WTC11 (cell line): ENCODE data around the gene ATG7. TPM values are rescaled to one million over a fixed set of nuclear protein-coding genes. Genes with fewer than 3 reads are reported as not detected.
A peak's percentile ranks its signal among the peaks of the same experiment; 100 is the strongest.

ENCODE experiments used
- ATAC-seq: fragments of 200-7000 bp; cut with Tn5 transposase; 2 replicates; pipeline ENCODE4 v1.10.0; 2021; ENCODE audit warnings: mild to moderate bottlenecking, moderate library complexity
- CTCF ChIA-PET: fragments of 300-600 bp; sonication (Branson Sonifier 250); formaldehyde crosslinking; loops from one replicate; lab custom pipeline; 2021; ENCODE audit warnings: antibody characterized with exemption; lab: Charles Lee
- POLR2A ChIA-PET: fragments of 350-600 bp; sonication (Branson Sonifier 250); formaldehyde crosslinking; loops from one replicate; lab custom pipeline; 2021; ENCODE audit warnings: antibody characterized with exemption; lab: Charles Lee
- DNase-seq: peaks from one replicate; pipeline ENCODE4 v3.0.0; 2021; ENCODE audit warnings: low spot score
- H3K27ac Mint-ChIP-seq: 2 replicates; pipeline ENCODE4 v1.8.0; 2021; ENCODE audit warnings: mixed read lengths
- H3K27me3 Mint-ChIP-seq: 2 replicates; pipeline ENCODE4 v1.8.0; 2021; ENCODE audit warnings: low read depth, mild to moderate bottlenecking, moderate library complexity, mixed read lengths
- H3K36me3 Mint-ChIP-seq: 2 replicates; pipeline ENCODE4 v1.8.0; 2021; ENCODE audit warnings: mixed read lengths
- H3K4me1 Mint-ChIP-seq: 2 replicates; pipeline ENCODE4 v1.8.0; 2022; ENCODE audit warnings: mixed read lengths
- H3K4me3 Mint-ChIP-seq: 2 replicates; pipeline ENCODE4 v1.8.0; 2021; ENCODE audit warnings: mild to moderate bottlenecking, moderate library complexity, mixed read lengths
- H3K9me3 Mint-ChIP-seq: 2 replicates; pipeline ENCODE4 v1.8.0; 2021; ENCODE audit warnings: mixed read lengths
- CDX4 ChIP-seq: fragments of 250-450 bp; sonication (Bioruptor Pico); IDR thresholded peaks from 2 replicates; pipeline ENCODE4 v1.9.0; 2021; ENCODE audit warnings: moderate library complexity, mild to moderate bottlenecking, inconsistent platforms, borderline replicate concordance
- E2F4 ChIP-seq: sonication (generic); formaldehyde crosslinking; IDR thresholded peaks from 2 replicates; pipeline ENCODE4 v1.8.1; 2022; ENCODE audit warnings: low read depth, mild to moderate bottlenecking, moderate library complexity, missing genetic modification reagents, borderline replicate concordance
- E2F5 ChIP-seq: sonication (generic); formaldehyde crosslinking; IDR thresholded peaks from 2 replicates; pipeline ENCODE4 v1.8.1; 2022; ENCODE audit warnings: mild to moderate bottlenecking, moderate library complexity, missing genetic modification reagents
- ELF4 ChIP-seq: sonication (generic); formaldehyde crosslinking; IDR thresholded peaks from 2 replicates; pipeline ENCODE4 v1.8.1; 2022; ENCODE audit warnings: low read depth, mild to moderate bottlenecking, moderate library complexity, missing genetic modification reagents
- FOXK1 ChIP-seq: sonication (generic); formaldehyde crosslinking; IDR thresholded peaks from 2 replicates; pipeline ENCODE4 v1.8.0; 2022; ENCODE audit warnings: mild to moderate bottlenecking, moderate library complexity, missing genetic modification reagents
- KAT7 ChIP-seq: sonication (generic); formaldehyde crosslinking; IDR thresholded peaks from 2 replicates; pipeline ENCODE4 v1.8.1; 2023; ENCODE audit warnings: missing genetic modification reagents, mild to moderate bottlenecking, borderline replicate concordance
- MLX ChIP-seq: sonication (generic); formaldehyde crosslinking; IDR thresholded peaks from 2 replicates; pipeline ENCODE4 v1.8.1; 2023; ENCODE audit warnings: mild to moderate bottlenecking, missing genetic modification reagents, moderate library complexity
- NR2C2 ChIP-seq: sonication (generic); formaldehyde crosslinking; IDR thresholded peaks from 2 replicates; pipeline ENCODE4 v1.8.0; 2022; ENCODE audit warnings: mild to moderate bottlenecking, missing genetic modification reagents
- PRRX2 ChIP-seq: fragments of 250-450 bp; sonication (Bioruptor Pico); IDR thresholded peaks from 2 replicates; pipeline ENCODE4 v1.8.0; 2021; ENCODE audit warnings: mild to moderate bottlenecking
- TCF7 ChIP-seq: sonication (generic); formaldehyde crosslinking; IDR thresholded peaks from 2 replicates; pipeline ENCODE4 v1.8.0; 2022; ENCODE audit warnings: mild to moderate bottlenecking, low read depth, missing genetic modification reagents, moderate library complexity
- USF2 ChIP-seq: sonication (generic); formaldehyde crosslinking; IDR thresholded peaks from 2 replicates; pipeline ENCODE4 v1.8.1; 2023; ENCODE audit warnings: mild to moderate bottlenecking, missing genetic modification reagents, moderate library complexity
- ZBTB43 ChIP-seq: sonication (generic); formaldehyde crosslinking; IDR thresholded peaks from 2 replicates; pipeline ENCODE4 v1.8.1; 2023; ENCODE audit warnings: mild to moderate bottlenecking, missing genetic modification reagents
- ZMAT4 ChIP-seq: fragments of 250-450 bp; sonication (Bioruptor Pico); IDR thresholded peaks from 2 replicates; pipeline ENCODE4 v1.9.0; 2021; ENCODE audit warnings: mild to moderate bottlenecking
- ZNF281 ChIP-seq: sonication (generic); formaldehyde crosslinking; IDR thresholded peaks from 2 replicates; pipeline ENCODE4 v1.8.0; 2023; ENCODE audit warnings: mild to moderate bottlenecking, missing genetic modification reagents
- ZNF425 ChIP-seq: fragments of 250-450 bp; sonication (Bioruptor Pico); conservative IDR thresholded peaks from 2 replicates; pipeline ENCODE4 v1.9.0; 2021; ENCODE audit warnings: mild to moderate bottlenecking
- ZNF671 ChIP-seq: fragments of 250-450 bp; sonication (Bioruptor Pico); IDR thresholded peaks from 2 replicates; pipeline ENCODE4 v1.8.0; 2021; ENCODE audit warnings: mild to moderate bottlenecking
- ZSCAN18 ChIP-seq: fragments of 250-450 bp; sonication (Bioruptor Pico); IDR thresholded peaks from 2 replicates; pipeline ENCODE4 v2.1.2; 2022; ENCODE audit warnings: mild to moderate bottlenecking, moderate library complexity
- total RNA-seq: library from RNA; stranded (reverse); gene quantifications from 3 replicates; pipeline ENCODE4 v1.2.3, GENCODE V29; 2021

ATG7 gene
- total RNA-seq, 1 experiment from 2014 or later: 17.5 TPM

- Mint-ChIP-seq H3K4me3 (no peak overlapping the region), H3K27me3 (no peaks in the 10 kb centered on the region), H3K27ac (no peak overlapping the region), H3K36me3 (no peaks in the 10 kb centered on the region), H3K4me1 (no peaks in the 10 kb centered on the region), H3K9me3 (0 out of 2 replicates have a peak, but pooled peaks cover 4% of the 10 kb centered on the region)
- ChIA-PET CTCF (no interaction called here), POLR2A (no interaction called here)
- no peak for ATAC-seq
- TF ChIP-seq FOXK1 (CRISPR knock-in tag) (no peak), ZNF425 (CRISPR knock-in tag) (no peak), ZSCAN18 (CRISPR knock-in tag) (no peak), E2F5 (CRISPR knock-in tag) (no peak), CDX4 (no peak), NR2C2 (CRISPR knock-in tag) (no peak)
- DNase-seq: peak; percentile 5
Observed at GRCh38 chr3:11543141-11543947, 271.1 kb downstream of the ATG7 start.

- ChIA-PET CTCF (no interaction called here), POLR2A (no interaction called here)
- no peaks in the 10 kb centered on the region for H3K36me3 Mint-ChIP-seq
- ATAC-seq (no peak), DNase-seq (no peak)
- H3K9me3 Mint-ChIP-seq: 0 out of 2 replicates have a peak, but pooled peaks cover 4% of the 10 kb centered on the region
- H3K27me3 Mint-ChIP-seq: no peaks in the 10 kb centered on the region
- H3K4me1 Mint-ChIP-seq: no peaks in the 10 kb centered on the region
- H3K4me3 Mint-ChIP-seq: no peak overlapping the region
- H3K27ac Mint-ChIP-seq: no peak overlapping the region
- no peak for TF ChIP-seq TCF7 (CRISPR knock-in tag)
- TF ChIP-seq ZMAT4 (CRISPR knock-in tag): no peak
- no peak for TF ChIP-seq USF2 (CRISPR knock-in tag)
- TF ChIP-seq ZBTB43 (CRISPR knock-in tag): no peak
- no peak for TF ChIP-seq ELF4 (CRISPR knock-in tag)
- TF ChIP-seq PRRX2: no peak
- TF ChIP-seq KAT7 (CRISPR knock-in tag): no peak
- no peak for TF ChIP-seq ZNF281 (CRISPR knock-in tag)
- no peak for TF ChIP-seq ZNF671
- TF ChIP-seq MLX (CRISPR knock-in tag): no peak
- TF ChIP-seq E2F4 (CRISPR knock-in tag): no peak
Observed at GRCh38 chr3:11543948-11544387, 271.8 kb downstream of the ATG7 start.
